Psoas muscle (tissue), 8 donors: Measurements from ENCODE around the gene PTGER2. TPM values are rescaled to one million over a fixed set of nuclear protein-coding genes. Genes with fewer than 3 reads are reported as not detected.

Experiments used
- ATAC-seq, 4 donors: fragments of 200-7000 bp; cut with Tn5 transposase; one replicate each; pipeline ENCODE4 v1.9.1; 2020; ENCODE audit warnings: moderate library complexity in 3 of 4, mild to moderate bottlenecking in 2 of 4
- DNase-seq, 2 donors: peaks; one replicate each; pipeline ENCODE4 v3.0.0-alpha.2; 2020
- H3K27ac ChIP-seq: fragments of 200-600 bp; one replicate; pipeline ENCODE4 v1.8.0; 2022
- H3K27me3 ChIP-seq, 3 donors: fragments of 200-600 bp in 1 of 3; one replicate each; pipeline versions ENCODE4 v1.6.1 to v1.8.0; 2013 to 2022; ENCODE audit warnings: low read length in 2 of 3, mild to moderate bottlenecking in 2 of 3, moderate library complexity in 1 of 3; ENCODE audit not compliant: insufficient read depth in 3 of 3
- H3K36me3 ChIP-seq, 2 donors: fragments of 200-600 bp in 1 of 2; one replicate each; pipeline versions ENCODE4 v1.6.1 to v1.8.0; 2013 to 2022; ENCODE audit warnings: low read depth in 1 of 2, mild to moderate bottlenecking in 1 of 2, moderate library complexity in 1 of 2; ENCODE audit not compliant: insufficient read depth in 1 of 2
- H3K4me1 ChIP-seq: fragments of 200-600 bp; one replicate; pipeline ENCODE4 v1.8.0; 2022
- H3K4me3 ChIP-seq: fragments of 200-600 bp; one replicate; pipeline ENCODE4 v1.8.0; 2022; ENCODE audit warnings: mild to moderate bottlenecking
- H3K9me3 ChIP-seq: fragments of 200-600 bp; one replicate; pipeline ENCODE4 v1.8.0; 2022
- CTCF ChIP-seq: fragments of 200-600 bp; IDR thresholded peaks from one replicate; pipeline ENCODE4 v1.8.0; 2022; ENCODE audit warnings: antibody characterized with exemption
- WGBS, 3 donors: extraction: QIAGEN DNeasy Blood & Tissue Kit; methylation state at CpG; one replicate each; pipeline versions ENCODE4 v1.1.6 to v1.1.7; 2013; 5-methylcytosine and 5-hydroxymethylcytosine counted together
- intact Hi-C, 2 donors: fragments of 100-400 bp; cut with DNase I; formaldehyde crosslinking; loops; one replicate each; pipeline versions ENCODE4 v1.11.0 to v1.14.2; 2022
- polyA plus RNA-seq, 3 donors: library from polyadenylated mRNA; stranded (reverse); fragments of 200-250 nt; gene quantifications; one replicate each; pipeline ENCODE4 v1.2.3, GENCODE V29; 2013
- total RNA-seq, 4 donors: library from RNA; stranded (reverse); fragmentation: NEBNext Ultra II Directional in 2 of 4; extraction: Animal tissue kit (Norgen Biotek cat#: 25700) in 2 of 4; gene quantifications; one replicate each; pipeline versions ENCODE4 v1.2.1 to v1.2.4, GENCODE V29; 2021 to 2023
- donor health status: healthy with polysubstance abuse.
- donor health status: DM: no; HTN: no; CAD: no; lungs with moderate emphysema.
- donor health status: Bipolar disorder and iron deficiency.
- donor health status: healthy.
- donor health status: DM: yes; HTN: yes; CAD: no.
- donor health status: DM: no; HTN: no; CAD: no.
- donor health status: DM: no; HTN: no; CAD: no.
- donor health status: DM: yes; HTN: yes; CAD: no.

Gene PTGER2
- total and polyA plus RNA-seq, 7 donors: 0.08 to 0.57 (median 0.26) TPM

DNA sequence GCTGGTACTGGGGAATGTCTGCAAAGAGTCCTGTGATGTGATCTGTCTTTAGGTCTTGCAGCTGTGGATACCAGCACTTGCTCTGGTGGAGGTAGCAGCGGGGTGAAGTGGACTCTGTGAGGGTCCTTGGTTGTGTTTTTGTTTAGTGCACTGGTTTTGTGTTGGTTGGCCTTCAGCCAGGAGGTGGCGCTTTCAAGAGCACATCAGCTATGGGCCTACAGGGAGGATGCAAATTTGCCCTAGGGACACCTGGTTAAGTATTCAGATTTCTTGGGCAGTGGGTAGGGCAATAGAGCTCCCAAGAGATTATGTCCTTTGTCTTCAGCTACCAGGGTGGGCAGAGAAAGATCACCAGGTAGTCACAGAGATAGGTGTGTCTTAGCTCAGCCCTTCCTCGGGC is 63.8 kb downstream of the PTGER2 start:
- no peak for TF ChIP-seq CTCF
- WGBS, 3 donors: 90 to 97% (median 91%) methylated on average over 3 of the region's 3 CpGs
- Histone ChIP-seq H3K4me3 (no peak overlapping the region), H3K27me3 (no peaks in the 10 kb centered on the region), H3K27ac (no peak overlapping the region), H3K36me3 (no peaks in the 10 kb centered on the region), H3K4me1 (no peaks in the 10 kb centered on the region), H3K9me3 (no peaks in the 10 kb centered on the region)
- intact Hi-C loops: no loop called here
- DNase-seq (no peak), ATAC-seq (no peak)

Other genes with a start within 250 kb of the PTGER2 start
- gene NID2, start 245.3 kb upstream of the PTGER2 start, total RNA-seq: 10 to 100 TPM in 2 of 4 donors, 1 to 10 TPM in 2; 4.1 to 12.9 (median 8.8) TPM
- gene NID2, start 245.3 kb upstream of the PTGER2 start, polyA plus RNA-seq: 1 to 10 TPM; 2.2 to 3.8 (median 3.5) TPM
- gene PTGDR, start 46.6 kb upstream of the PTGER2 start, total RNA-seq: under 1 TPM in 2 of 4 donors, not detected in 2; 0.19 to 0.39 TPM
- under 1 TPM; 0.09 to 0.18 (median 0.11) TPM for gene PTGDR, start 46.6 kb upstream of the PTGER2 start, polyA plus RNA-seq
- 1 to 10 TPM; 1.8 to 4.2 (median 2.4) TPM for gene TXNDC16, start 238.2 kb downstream of the PTGER2 start, total RNA-seq
- 1 to 10 TPM in 2 of 3 donors, under 1 TPM in 1; 0.42 to 1.7 (median 1.6) TPM for gene TXNDC16, start 238.2 kb downstream of the PTGER2 start, polyA plus RNA-seq
- gene GPR137C, start 238.5 kb downstream of the PTGER2 start, total RNA-seq: 1 to 10 TPM in 1 of 4 donors, under 1 TPM in 3; 0.13 to 1.6 (median 0.29) TPM
- gene GPR137C, start 238.5 kb downstream of the PTGER2 start, polyA plus RNA-seq: under 1 TPM; 0.31 to 0.58 (median 0.40) TPM